ENCODE measurements around the gene DYNC1H1.

GRCh38 chr14:102052522-102052921 is 88.1 kb downstream of the DYNC1H1 start:
- TF ChIP-seq, protein P1, sequence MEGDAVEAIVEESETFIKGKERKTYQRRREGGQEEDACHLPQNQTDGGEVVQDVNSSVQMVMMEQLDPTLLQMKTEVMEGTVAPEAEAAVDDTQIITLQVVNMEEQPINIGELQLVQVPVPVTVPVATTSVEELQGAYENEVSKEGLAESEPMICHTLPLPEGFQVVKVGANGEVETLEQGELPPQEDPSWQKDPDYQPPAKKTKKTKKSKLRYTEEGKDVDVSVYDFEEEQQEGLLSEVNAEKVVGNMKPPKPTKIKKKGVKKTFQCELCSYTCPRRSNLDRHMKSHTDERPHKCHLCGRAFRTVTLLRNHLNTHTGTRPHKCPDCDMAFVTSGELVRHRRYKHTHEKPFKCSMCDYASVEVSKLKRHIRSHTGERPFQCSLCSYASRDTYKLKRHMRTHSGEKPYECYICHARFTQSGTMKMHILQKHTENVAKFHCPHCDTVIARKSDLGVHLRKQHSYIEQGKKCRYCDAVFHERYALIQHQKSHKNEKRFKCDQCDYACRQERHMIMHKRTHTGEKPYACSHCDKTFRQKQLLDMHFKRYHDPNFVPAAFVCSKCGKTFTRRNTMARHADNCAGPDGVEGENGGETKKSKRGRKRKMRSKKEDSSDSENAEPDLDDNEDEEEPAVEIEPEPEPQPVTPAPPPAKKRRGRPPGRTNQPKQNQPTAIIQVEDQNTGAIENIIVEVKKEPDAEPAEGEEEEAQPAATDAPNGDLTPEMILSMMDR (IDR thresholded peaks at IDR 0.05), result no peak
- no peak for TF ChIP-seq EZH2 (IDR thresholded peaks at IDR 0.05; ENCODE audit: borderline replicate concordance, insufficient read depth, low read depth, low read length, poor library complexity, severe bottlenecking)
